Measurements from ENCODE around the gene ABLIM1.

The ABLIM1 gene

GRCh38 chr10:114430688-114431413, 227.2 kb downstream of the ABLIM1 start:
- no peak overlapping the region for H3K4me2 ChIP-seq (ENCODE audit: low read depth, low read length)
- no peaks in the 10 kb centered on the region for H3K36me3 ChIP-seq (replicated peaks; ENCODE audit: insufficient read depth, low read length)
- DNase-seq, result no peak
- no peaks in the 10 kb centered on the region for H3K9me3 ChIP-seq (replicated peaks; ENCODE audit: insufficient read depth, low read length)
- H3K79me2 ChIP-seq (ENCODE audit: low read length), result no peaks in the 10 kb centered on the region
- no peaks in the 10 kb centered on the region for H3K4me1 ChIP-seq (ENCODE audit: low read length)
- H3K9ac ChIP-seq (ENCODE audit: low read length), result no peak overlapping the region
- no peaks in the 10 kb centered on the region for H3K9me2 ChIP-seq (replicated peaks; ENCODE audit: insufficient read depth, low read length)
- no peak overlapping the region for H3K27ac ChIP-seq (ENCODE audit: low read length)
- no peaks in the 10 kb centered on the region for H4K20me1 ChIP-seq (ENCODE audit: insufficient read depth, low read length)
- no peak overlapping the region for H2AFZ ChIP-seq (ENCODE audit: low read length)
- H3F3A ChIP-seq (ENCODE audit: insufficient read depth, low read length), result no peaks in the 10 kb centered on the region
- TF ChIP-seq CTCF (IDR thresholded peaks at IDR 0.05; ENCODE audit: low read length), result no peak
- TF ChIP-seq EZH2phosphoT487 (IDR thresholded peaks at IDR 0.05; ENCODE audit: low read length), result no peak
- TF ChIP-seq EZH2 (optimal IDR thresholded peaks at IDR 0.05; ENCODE audit: low read depth, low read length), result no peak
- no peak overlapping the region for H3K4me3 ChIP-seq (ENCODE audit: low read length)
- no peaks in the 10 kb centered on the region for H3K27me3 ChIP-seq (replicated peaks; ENCODE audit: insufficient read depth, low read length)

- Histone ChIP-seq H3K9ac (ENCODE audit: low read length) (no peak overlapping the region), H4K20me1 (ENCODE audit: insufficient read depth, low read length) (no peaks in the 10 kb centered on the region), H2AFZ (ENCODE audit: low read length) (no peak overlapping the region), H3K27ac (ENCODE audit: low read length) (no peak overlapping the region), H3K79me2 (ENCODE audit: low read length) (no peaks in the 10 kb centered on the region), H3F3A (ENCODE audit: insufficient read depth, low read length) (no peaks in the 10 kb centered on the region), H3K4me3 (ENCODE audit: low read length) (no peak overlapping the region), H3K36me3 (replicated peaks; ENCODE audit: insufficient read depth, low read length) (no peaks in the 10 kb centered on the region), H3K9me2 (replicated peaks; ENCODE audit: insufficient read depth, low read length) (no peaks in the 10 kb centered on the region), H3K9me3 (replicated peaks; ENCODE audit: insufficient read depth, low read length) (no peaks in the 10 kb centered on the region), H3K27me3 (replicated peaks; ENCODE audit: insufficient read depth, low read length) (no peaks in the 10 kb centered on the region), H3K4me2 (ENCODE audit: low read depth, low read length) (no peak overlapping the region), H3K4me1 (ENCODE audit: low read length) (no peaks in the 10 kb centered on the region)
- TF ChIP-seq CTCF (IDR thresholded peaks at IDR 0.05; ENCODE audit: low read length), result no peak
- TF ChIP-seq EZH2 (optimal IDR thresholded peaks at IDR 0.05; ENCODE audit: low read depth, low read length), result no peak
- TF ChIP-seq EZH2phosphoT487 (IDR thresholded peaks at IDR 0.05; ENCODE audit: low read length), result no peak
- DNase-seq, result no peak
Observed at GRCh38 chr10:114429581-114430335, 228.3 kb downstream of the ABLIM1 start.

- no peaks in the 10 kb centered on the region for H3K79me2 ChIP-seq (ENCODE audit: low read length)
- no peaks in the 10 kb centered on the region for H3K9me3 ChIP-seq (replicated peaks; ENCODE audit: insufficient read depth, low read length)
- H3K9me2 ChIP-seq (replicated peaks; ENCODE audit: insufficient read depth, low read length), result no peaks in the 10 kb centered on the region
- no peak for DNase-seq
- no peak overlapping the region for H3K9ac ChIP-seq (ENCODE audit: low read length)
- H2AFZ ChIP-seq (ENCODE audit: low read length), result no peak overlapping the region
- H3K27ac ChIP-seq (ENCODE audit: low read length), result no peak overlapping the region
- no peaks in the 10 kb centered on the region for H3F3A ChIP-seq (ENCODE audit: insufficient read depth, low read length)
- no peaks in the 10 kb centered on the region for H3K36me3 ChIP-seq (replicated peaks; ENCODE audit: insufficient read depth, low read length)
- H3K4me3 ChIP-seq (ENCODE audit: low read length), result no peak overlapping the region
- H3K4me1 ChIP-seq (ENCODE audit: low read length), result no peaks in the 10 kb centered on the region
- no peaks in the 10 kb centered on the region for H3K27me3 ChIP-seq (replicated peaks; ENCODE audit: insufficient read depth, low read length)
- H3K4me2 ChIP-seq (ENCODE audit: low read depth, low read length), result no peak overlapping the region
- no peak for TF ChIP-seq EZH2phosphoT487 (IDR thresholded peaks at IDR 0.05; ENCODE audit: low read length)
- TF ChIP-seq EZH2 (optimal IDR thresholded peaks at IDR 0.05; ENCODE audit: low read depth, low read length), result no peak
- TF ChIP-seq CTCF (IDR thresholded peaks at IDR 0.05; ENCODE audit: low read length), result no peak
- H4K20me1 ChIP-seq (ENCODE audit: insufficient read depth, low read length), result no peaks in the 10 kb centered on the region
Observed at GRCh38 chr10:114427124-114427852, 230.8 kb downstream of the ABLIM1 start.

All from MM.1S (cell line).